ENCODE data around the gene B4GALNT1. TPM values are rescaled to one million over a fixed set of nuclear protein-coding genes. Genes with fewer than 3 reads are reported as not detected.
A peak's percentile ranks its signal among the peaks of the same experiment; 100 is the strongest.

Gene B4GALNT1
- total RNA-seq, 1 donor from 2014 or later: 1.7 TPM

DNA sequence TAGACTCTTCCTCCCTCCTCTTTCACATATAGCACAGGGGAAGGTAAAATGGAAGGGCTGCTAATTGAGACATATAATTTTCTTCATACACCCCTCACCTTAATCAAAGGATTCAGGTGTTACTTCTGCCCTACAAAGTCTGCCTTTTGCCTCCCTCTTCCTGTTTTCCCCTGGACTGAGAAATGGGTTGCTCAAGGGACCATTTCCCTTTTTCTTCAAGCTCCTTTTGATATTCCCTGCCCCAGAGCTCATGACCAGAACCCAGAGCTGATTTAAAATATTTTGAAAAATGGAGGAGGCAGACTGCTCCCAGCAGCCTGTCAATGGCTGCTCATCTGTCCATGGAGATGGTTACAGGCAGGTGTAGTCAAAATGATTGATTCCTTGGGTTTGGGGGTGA, 48.3 kb downstream of the B4GALNT1 start:
- DNase-seq: no peak

DNA sequence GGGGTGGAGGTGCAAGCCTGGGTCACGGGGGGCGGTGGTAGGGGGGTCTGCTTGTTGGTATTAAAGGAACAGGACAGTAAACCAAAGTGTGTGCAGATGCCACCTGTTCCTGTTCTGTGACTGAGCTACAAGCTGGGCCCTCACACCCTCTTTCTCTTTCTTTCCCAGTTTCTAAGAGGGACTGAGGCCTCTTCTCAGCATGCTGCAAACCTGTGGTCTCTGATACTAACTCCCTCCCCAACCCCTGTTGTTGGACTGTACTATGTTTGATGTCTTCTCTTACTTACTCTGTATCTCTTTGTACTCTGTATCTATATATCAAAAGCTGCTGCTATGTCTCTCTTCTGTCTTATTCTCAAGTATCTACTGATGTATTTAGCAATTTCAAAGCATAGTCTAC, 49.0 kb downstream of the B4GALNT1 start:
- DNase-seq: no peak

DNA sequence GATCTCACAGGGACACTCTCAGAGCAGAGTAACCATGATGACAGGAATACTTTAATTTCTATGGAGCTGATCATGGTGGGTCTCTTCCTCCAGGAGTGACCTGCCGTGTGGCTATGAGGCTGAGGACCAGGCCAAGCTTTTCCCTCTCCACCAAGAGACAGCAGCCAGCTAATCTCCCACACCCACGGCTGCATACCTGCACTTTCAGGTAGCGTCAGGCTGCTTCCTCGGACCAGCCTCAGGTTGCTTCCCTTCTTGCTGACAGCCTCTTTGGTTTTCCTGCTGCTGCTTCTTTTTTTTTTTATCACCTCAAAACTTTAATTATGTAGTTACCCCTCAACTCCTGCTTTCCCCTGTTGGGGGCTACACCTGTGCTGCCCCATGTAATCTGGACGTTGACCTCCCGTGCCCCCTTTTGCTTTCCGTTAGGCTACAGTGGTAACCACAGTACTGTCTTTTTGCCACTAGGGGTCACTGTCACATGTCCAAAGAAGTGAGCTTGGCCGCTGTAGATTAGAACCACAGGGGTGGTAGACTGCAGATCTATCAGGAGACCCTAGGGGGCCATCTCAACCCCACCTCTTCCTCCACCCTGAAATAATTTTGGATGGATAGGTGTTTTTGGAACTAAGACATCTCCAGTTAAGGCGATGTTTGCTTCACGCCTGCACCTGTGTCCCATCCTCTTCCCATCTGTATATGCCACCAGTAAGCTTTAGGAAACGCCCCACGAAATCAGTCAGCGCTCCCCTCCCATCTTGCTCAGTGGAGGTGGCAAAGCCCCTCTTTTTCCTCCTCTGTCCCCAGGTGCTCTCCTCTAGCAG, 49.8 kb downstream of the B4GALNT1 start:
- peak; percentile 73 for DNase-seq

GRCh38 chr12:57582440-57582839, 50.6 kb downstream of the B4GALNT1 start:
- DNase-seq: no peak

DNA sequence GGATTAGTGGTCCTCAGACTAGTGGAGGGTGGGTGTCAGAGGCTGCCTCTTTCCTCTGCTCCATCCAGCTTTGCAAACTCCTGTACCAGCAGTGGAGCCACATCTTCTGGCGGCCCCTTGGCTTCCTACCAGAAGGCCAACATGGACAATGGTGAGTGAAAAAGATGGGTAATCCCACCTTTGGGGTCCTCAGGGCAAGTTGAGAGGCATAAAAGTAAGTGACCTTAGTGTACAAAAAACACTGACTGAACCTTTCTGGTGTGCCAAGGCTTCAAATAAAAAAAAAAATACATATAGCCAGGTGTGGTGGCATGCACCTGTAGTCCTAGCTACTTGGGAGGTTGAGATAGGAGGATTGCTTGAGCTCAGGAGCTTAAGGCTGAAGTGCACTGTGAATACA, 51.2 kb downstream of the B4GALNT1 start:
- DNase-seq: no peak

DNA sequence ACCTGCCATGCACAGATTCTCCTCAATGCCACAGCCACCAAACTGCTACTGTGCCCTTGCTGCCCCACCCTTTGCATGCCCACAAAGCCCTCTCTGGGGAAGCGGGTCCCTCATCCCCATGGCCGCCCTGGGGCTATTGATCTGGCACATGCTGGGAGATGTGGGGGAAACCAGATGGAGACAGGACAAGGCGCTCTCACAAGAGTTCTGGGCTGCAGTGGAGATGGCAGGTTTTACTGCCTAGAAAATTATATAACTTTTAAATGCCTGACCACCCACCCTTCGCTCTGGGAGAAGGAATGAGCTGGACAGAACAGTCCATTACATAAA, 52.6 kb downstream of the B4GALNT1 start:
- no peak for DNase-seq

GRCh38 chr12:57579677-57580465, 53.1 kb downstream of the B4GALNT1 start:
- no peak for DNase-seq

DNA sequence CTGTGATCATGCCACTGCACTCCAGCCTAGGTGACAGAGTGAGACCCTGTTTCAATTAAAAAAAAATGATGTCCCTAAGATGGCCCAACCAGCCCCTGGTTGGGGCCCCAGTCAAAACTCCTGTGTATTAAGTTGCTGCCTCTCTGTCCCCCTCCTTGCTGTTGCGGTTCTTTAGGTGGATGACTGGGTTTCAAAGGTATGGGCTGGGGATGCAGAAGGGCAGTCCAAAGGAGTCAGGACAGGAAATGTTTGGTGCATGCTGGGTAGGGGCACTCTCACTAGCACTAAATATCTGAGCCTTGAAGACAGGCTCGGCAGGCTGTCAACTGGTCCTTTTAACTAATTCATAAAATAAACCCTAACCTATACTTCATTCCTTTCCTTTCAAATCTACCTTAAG, 54.0 kb downstream of the B4GALNT1 start:
- no peak for DNase-seq

GRCh38 chr12:57577981-57578758, 54.8 kb downstream of the B4GALNT1 start:
- no peak for DNase-seq

DNA sequence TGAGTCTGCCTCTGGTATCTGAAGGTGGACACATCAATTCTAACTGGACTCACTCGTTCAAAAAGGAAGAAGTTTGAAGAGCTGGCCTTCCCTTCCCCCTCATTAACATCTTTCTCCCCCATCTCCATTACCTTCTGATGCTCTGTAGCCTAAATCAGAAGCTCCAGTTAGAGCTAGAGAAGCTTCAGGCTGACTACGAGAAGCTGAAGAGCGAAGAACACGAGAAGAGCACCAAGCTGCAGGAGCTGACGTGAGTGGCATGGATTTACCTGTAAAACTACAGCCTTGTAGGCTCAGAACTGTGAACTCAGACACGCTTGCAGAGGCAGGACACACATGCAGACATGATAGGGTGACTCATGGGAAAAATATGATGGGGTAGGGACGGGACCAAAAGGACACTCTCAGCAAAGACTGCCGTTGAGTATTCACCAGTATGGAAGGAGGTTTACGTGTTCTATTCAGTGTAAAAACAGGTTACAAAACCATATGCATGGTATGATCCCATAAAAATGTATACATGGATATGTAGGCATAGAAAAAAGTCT, 56.3 kb downstream of the B4GALNT1 start:
- no peak for DNase-seq

Other genes with a start within 250 kb of the B4GALNT1 start
- gene R3HDM2, start 202.2 kb downstream of the B4GALNT1 start, total RNA-seq: 32.9 TPM
- not detected for gene INHBC, start 198.4 kb downstream of the B4GALNT1 start, total RNA-seq
- gene INHBE, start 177.9 kb downstream of the B4GALNT1 start, total RNA-seq: 0.10 TPM
- gene GLI1, start 173.4 kb downstream of the B4GALNT1 start, total RNA-seq: 7.2 TPM
- gene ARHGAP9, start 153.3 kb downstream of the B4GALNT1 start, total RNA-seq: 5.0 TPM
- 51.8 TPM for gene MARS1, start 145.1 kb downstream of the B4GALNT1 start, total RNA-seq
- gene DDIT3, start 112.7 kb downstream of the B4GALNT1 start, total RNA-seq: 38.4 TPM
- 13.0 TPM for gene MBD6, start 110.4 kb downstream of the B4GALNT1 start, total RNA-seq
- gene DCTN2, start 86.0 kb downstream of the B4GALNT1 start, total RNA-seq: 62.0 TPM
- 0.39 TPM for gene KIF5A, start 83.2 kb downstream of the B4GALNT1 start, total RNA-seq
- 11.0 TPM for gene PIP4K2C, start 42.0 kb downstream of the B4GALNT1 start, total RNA-seq
- gene DTX3, start 28.4 kb downstream of the B4GALNT1 start, total RNA-seq: 16.6 TPM
- 32.5 TPM for gene ARHGEF25, start 21.8 kb downstream of the B4GALNT1 start, total RNA-seq
- 135 TPM for gene OS9, start 60.9 kb upstream of the B4GALNT1 start, total RNA-seq
- gene AGAP2, start 105.5 kb upstream of the B4GALNT1 start, total RNA-seq: 1.1 TPM
- gene TSPAN31, start 111.8 kb upstream of the B4GALNT1 start, total RNA-seq: 44.0 TPM
- 69.6 TPM for gene CDK4, start 119.1 kb upstream of the B4GALNT1 start, total RNA-seq
- 5.9 TPM for gene MARCHF9, start 121.9 kb upstream of the B4GALNT1 start, total RNA-seq
- 0.79 TPM for gene CYP27B1, start 133.9 kb upstream of the B4GALNT1 start, total RNA-seq
- gene METTL1, start 138.9 kb upstream of the B4GALNT1 start, total RNA-seq: 9.0 TPM
- gene EEF1AKMT3, start 139.4 kb upstream of the B4GALNT1 start, total RNA-seq: 8.9 TPM
- gene TSFM, start 149.6 kb upstream of the B4GALNT1 start, total RNA-seq: 12.9 TPM
- 2.8 TPM for gene AVIL, start 185.5 kb upstream of the B4GALNT1 start, total RNA-seq
- gene CTDSP2, start 213.5 kb upstream of the B4GALNT1 start, total RNA-seq: 75.5 TPM